Choroid plexus epithelial cell (primary cell): ENCODE measurements around the gene ATP2B1.
A peak's percentile ranks its signal among the peaks of the same experiment; 100 is the strongest.
"Not testable (repeated sequence)": the region's sequence is repeated elsewhere in the genome, so short reads cannot be mapped to it uniquely, and the experiment has no call there.

Experiments used
- DNase-seq: peaks from one replicate; pipeline ENCODE4 v3.0.0-alpha.2; 2010; ENCODE audit warnings: low read depth
- H3K4me3 ChIP-seq: 2 replicates; pipeline ENCODE4 v1.5.1; 2011; ENCODE audit warnings: low read depth, mild to moderate bottlenecking, control low read depth, low read length, moderate library complexity
- CTCF ChIP-seq: conservative IDR thresholded peaks from 2 replicates; pipeline ENCODE4 v1.5.1; 2011; ENCODE audit warnings: low read depth, mild to moderate bottlenecking, control low read depth, inconsistent platforms, low read length, moderate library complexity

ATP2B1 gene

GRCh38 chr12:89700191-89700810, 8.3 kb downstream of the ATP2B1 start:
- no peak for TF ChIP-seq CTCF
- no peak overlapping the region for H3K4me3 ChIP-seq

GRCh38 chr12:89698607-89699006, 10.0 kb downstream of the ATP2B1 start:
- no peak for DNase-seq
- no peak overlapping the region for H3K4me3 ChIP-seq
- TF ChIP-seq CTCF, result no peak

More at GRCh38 chr12:89700191-89700810, 8.3 kb downstream of the ATP2B1 start:
- DNase-seq, result no peak

- H3K4me3 ChIP-seq, DNase-seq: not testable (repeated sequence)
These were observed 10.9 kb downstream of the ATP2B1 start for GRCh38 chr12:89697728-89698127.

GRCh38 chr12:89697296-89697695, 11.3 kb downstream of the ATP2B1 start:
- no peak for TF ChIP-seq CTCF
- no peak overlapping the region for H3K4me3 ChIP-seq
- DNase-seq, result no peak

GRCh38 chr12:89695830-89696229, 12.8 kb downstream of the ATP2B1 start:
- no peak for TF ChIP-seq CTCF
- no peak overlapping the region for H3K4me3 ChIP-seq
- no peak for DNase-seq

GRCh38 chr12:89695100-89695499, 13.5 kb downstream of the ATP2B1 start:
- DNase-seq, result peak; percentile 70
- no peak for TF ChIP-seq CTCF
- H3K4me3 ChIP-seq, result no peak overlapping the region

- no peak overlapping the region for H3K4me3 ChIP-seq
- no peak for TF ChIP-seq CTCF
- DNase-seq, result no peak
These were observed 14.1 kb downstream of the ATP2B1 start for GRCh38 chr12:89694542-89694941.
